ENCODE measurements around the gene POU2F1. TPM values are rescaled to one million over a fixed set of nuclear protein-coding genes. Genes with fewer than 3 reads are reported as not detected.

POU2F1 gene
- total RNA-seq, 1 experiment from 2014 or later = 21.5 TPM

DNA sequence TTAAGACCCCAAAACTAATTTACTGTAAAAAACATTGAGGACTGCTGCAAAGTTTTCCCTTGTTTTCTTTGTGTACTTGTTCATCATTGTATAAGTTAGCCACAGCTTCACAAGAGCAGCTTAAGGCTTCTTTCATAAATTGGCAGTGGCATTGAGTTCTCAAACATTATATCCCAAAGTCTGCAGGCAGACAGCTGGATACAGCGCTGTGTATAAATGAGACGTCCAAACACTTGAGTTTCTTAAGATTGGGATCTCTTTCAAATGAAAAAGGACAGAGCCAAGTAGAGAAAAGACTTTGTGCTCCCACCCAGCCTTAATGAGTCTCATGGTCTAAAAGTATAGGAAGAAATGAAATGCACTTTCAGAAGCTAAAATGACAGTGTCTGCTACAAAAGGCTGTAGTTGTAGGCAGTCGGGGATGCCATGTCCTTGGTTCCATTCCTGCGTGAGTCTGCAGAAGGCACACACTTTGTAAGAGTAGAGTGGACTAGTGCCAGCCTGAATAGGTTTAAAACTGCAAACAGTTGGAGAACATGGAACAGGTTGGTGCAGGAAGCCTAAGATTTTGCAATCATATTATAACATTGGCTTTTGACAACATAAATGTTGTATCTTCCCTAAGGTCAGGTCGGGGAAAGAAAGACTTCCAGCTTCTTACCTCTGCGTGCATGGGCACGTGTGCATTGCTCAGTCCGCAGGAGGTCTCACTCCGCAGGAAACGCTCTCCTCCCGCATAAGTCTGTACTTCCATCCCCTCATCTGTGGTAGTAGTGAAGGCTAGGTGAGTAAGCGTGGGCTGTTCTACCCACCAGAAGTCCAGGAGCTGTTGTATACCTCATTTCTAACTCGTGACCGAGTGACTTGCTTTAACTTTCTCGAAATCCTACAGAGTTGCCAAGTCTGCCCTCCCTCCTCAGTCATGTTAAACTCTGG, 203.3 kb downstream of the POU2F1 start:
- DNase-seq = no peak

DNA sequence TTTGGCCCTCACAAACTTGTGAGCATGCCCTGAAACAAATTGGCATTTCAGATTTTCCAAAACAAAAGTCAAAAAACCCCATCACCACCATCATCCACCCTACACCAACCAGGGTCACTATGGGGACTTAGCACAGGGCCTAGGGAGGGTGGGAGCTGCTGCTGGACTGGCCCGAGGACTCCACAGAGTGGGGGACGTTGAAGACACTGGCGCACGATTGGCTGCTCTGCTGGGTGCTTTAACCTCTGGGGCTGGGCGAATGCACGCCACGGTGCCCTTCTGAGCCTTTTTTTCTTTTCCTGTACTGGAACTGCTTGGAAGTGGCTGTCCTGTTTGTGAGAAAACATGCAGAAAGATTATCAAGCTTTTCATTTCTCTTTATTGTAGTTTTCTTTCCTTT, 204.8 kb downstream of the POU2F1 start:
- no peak for DNase-seq
- H3K4me3 ChIP-seq (ENCODE audit: insufficient read depth, low read depth, low read length) = no peak overlapping the region
- H3K27me3 ChIP-seq (ENCODE audit: control insufficient read depth, insufficient read depth, low read length) = no peaks in the 10 kb centered on the region
- H3K36me3 ChIP-seq (replicated peaks; ENCODE audit: control insufficient read depth, insufficient read depth, low read length) = no peaks in the 10 kb centered on the region; the same call in 1 of the 2 replicates

More for the DNA sequence above, 203.3 kb downstream of the POU2F1 start:
- Histone ChIP-seq H3K4me3 (ENCODE audit: insufficient read depth, low read depth, low read length) (no peak overlapping the region), H3K27me3 (ENCODE audit: control insufficient read depth, insufficient read depth, low read length) (no peaks in the 10 kb centered on the region), H3K36me3 (replicated peaks; ENCODE audit: control insufficient read depth, insufficient read depth, low read length) (no peaks in the 10 kb centered on the region; the same call in 1 of the 2 replicates)

DNA sequence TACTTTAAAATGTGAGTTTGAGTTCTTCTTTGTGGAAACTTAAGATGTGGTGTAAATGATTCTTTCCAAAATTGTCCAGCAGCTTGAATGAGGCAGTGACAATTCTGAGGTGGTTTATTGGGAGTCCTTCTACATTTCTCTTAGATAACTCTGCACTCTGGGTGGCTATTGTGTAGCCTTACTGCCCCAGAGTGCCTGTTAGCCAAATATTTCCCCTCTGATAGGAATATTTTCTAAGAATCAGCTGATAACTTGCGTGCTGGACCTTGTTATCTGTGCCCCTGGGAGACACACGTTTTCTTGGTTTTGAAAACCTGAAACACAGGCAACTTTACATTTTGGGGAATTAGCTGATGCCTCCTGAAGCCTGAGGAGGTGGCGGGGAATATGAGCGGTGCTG, 206.0 kb downstream of the POU2F1 start:
- H3K36me3 ChIP-seq (replicated peaks; ENCODE audit: control insufficient read depth, insufficient read depth, low read length) = no peaks in the 10 kb centered on the region; the same call in 1 of the 2 replicates
- DNase-seq = no peak
- H3K4me3 ChIP-seq (ENCODE audit: insufficient read depth, low read depth, low read length) = no peak overlapping the region
- no peaks in the 10 kb centered on the region; the same call in 1 of the 2 replicates for H3K27me3 ChIP-seq (ENCODE audit: control insufficient read depth, insufficient read depth, low read length)

DNA sequence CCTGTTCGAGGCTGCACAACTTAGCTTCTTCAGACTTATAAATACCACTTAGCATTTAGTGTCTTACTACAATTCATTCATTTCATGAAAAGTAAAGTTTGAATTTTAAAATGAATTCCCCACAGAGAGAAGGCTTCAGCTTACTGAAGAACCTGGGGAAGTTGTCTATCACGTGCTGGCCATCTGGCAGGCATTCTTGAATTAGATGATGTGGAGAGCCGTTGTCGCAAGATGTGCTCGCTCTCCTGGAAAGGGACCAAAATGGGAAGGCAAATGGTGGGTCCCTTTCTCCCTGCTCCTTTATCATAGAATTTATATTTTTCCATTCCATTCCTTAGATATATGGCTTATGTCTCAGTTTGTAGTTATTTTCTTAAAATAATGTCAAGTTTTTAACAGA, 207.2 kb downstream of the POU2F1 start:
- DNase-seq = no peak
- Histone ChIP-seq H3K27me3 (ENCODE audit: control insufficient read depth, insufficient read depth, low read length) (no peaks in the 10 kb centered on the region; the same call in 1 of the 2 replicates), H3K4me3 (ENCODE audit: insufficient read depth, low read depth, low read length) (no peak overlapping the region), H3K36me3 (replicated peaks; ENCODE audit: control insufficient read depth, insufficient read depth, low read length) (no peaks in the 10 kb centered on the region; the same call in 1 of the 2 replicates)

DNA sequence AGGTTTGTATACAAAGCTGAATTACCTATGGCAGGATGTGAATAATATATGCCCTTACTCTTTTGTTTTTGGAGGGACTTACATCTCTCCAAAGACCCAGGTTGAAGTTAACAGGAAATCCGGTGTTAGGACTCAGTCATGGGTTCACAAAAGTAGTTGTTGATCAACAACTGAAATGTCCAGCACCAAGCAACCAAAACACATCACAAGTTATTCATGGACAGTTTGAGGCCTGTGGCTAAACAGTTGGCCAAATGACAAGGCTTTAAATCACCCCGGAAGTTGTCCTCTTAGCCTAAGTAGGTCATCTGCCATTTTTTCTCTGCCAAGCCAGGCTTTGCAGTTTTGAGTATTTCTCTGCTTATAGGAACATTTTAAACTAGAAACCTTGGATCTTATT, 207.7 kb downstream of the POU2F1 start:
- H3K36me3 ChIP-seq (replicated peaks; ENCODE audit: control insufficient read depth, insufficient read depth, low read length) = no peaks in the 10 kb centered on the region; the same call in 1 of the 2 replicates
- H3K27me3 ChIP-seq (ENCODE audit: control insufficient read depth, insufficient read depth, low read length) = no peaks in the 10 kb centered on the region; the same call in 1 of the 2 replicates
- DNase-seq = no peak
- no peak overlapping the region for H3K4me3 ChIP-seq (ENCODE audit: insufficient read depth, low read depth, low read length)

DNA sequence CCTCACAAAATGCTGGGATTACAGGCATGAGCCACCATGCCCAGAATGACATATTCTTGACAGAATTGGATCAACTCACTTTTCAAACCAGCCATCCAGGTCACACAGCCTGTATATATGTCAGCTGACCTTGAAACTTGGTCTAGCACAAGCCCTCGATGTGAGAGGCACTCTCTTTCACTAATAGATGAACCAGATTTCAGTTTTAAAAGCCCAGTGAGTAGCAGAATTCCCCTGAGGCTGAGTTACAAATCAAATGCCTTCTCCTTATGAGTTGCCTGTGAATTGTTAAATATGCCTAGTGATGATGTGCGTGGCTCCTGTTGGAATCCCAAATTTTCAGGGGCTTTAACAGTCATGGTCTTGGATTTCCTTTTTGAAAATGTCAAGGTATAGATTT, 208.9 kb downstream of the POU2F1 start:
- Histone ChIP-seq H3K27me3 (ENCODE audit: control insufficient read depth, insufficient read depth, low read length) (no peaks in the 10 kb centered on the region; the same call in 1 of the 2 replicates), H3K4me3 (ENCODE audit: insufficient read depth, low read depth, low read length) (no peak overlapping the region), H3K36me3 (replicated peaks; ENCODE audit: control insufficient read depth, insufficient read depth, low read length) (no peaks in the 10 kb centered on the region; the same call in 1 of the 2 replicates)
- no peak for DNase-seq

DNA sequence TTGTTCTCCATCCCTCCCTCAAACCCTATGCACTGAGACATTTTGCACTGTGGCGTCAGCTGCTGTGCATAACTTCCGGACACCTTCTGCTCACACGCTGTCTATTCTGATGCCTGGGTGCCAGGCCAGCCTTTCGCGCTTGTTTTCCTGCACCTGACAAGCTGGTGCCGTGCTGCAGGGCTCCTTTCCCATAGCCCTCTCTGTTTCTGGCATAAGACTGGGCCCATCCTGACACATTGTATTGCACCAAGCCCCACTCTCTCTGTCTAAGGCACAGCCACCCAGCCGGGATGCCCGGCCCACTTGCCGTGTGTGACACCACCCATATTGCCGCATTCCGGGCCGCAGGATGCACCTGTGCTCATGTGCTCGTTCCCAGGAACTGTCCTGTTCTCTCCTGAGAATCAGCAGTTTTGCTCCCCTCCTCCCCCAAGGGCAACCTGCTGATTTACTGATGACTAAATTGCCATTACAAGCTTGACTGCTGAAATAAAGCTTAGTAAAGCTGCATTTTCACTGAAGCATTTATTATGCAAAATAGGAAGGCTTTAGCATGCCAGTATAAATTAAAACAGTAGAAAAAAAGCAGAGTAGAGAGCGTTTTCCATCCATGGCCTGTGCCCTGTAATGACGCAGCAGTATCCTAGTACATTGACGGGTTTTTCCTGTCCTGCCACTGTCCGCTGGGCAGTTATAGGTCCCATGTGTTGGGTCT, 209.6 kb downstream of the POU2F1 start:
- DNase-seq = peak; percentile 75
- H3K27me3 ChIP-seq (ENCODE audit: control insufficient read depth, insufficient read depth, low read length) = no peaks in the 10 kb centered on the region; the same call in 1 of the 2 replicates
- no peak overlapping the region for H3K4me3 ChIP-seq (ENCODE audit: insufficient read depth, low read depth, low read length)
- no peaks in the 10 kb centered on the region; the same call in 1 of the 2 replicates for H3K36me3 ChIP-seq (replicated peaks; ENCODE audit: control insufficient read depth, insufficient read depth, low read length)

DNA sequence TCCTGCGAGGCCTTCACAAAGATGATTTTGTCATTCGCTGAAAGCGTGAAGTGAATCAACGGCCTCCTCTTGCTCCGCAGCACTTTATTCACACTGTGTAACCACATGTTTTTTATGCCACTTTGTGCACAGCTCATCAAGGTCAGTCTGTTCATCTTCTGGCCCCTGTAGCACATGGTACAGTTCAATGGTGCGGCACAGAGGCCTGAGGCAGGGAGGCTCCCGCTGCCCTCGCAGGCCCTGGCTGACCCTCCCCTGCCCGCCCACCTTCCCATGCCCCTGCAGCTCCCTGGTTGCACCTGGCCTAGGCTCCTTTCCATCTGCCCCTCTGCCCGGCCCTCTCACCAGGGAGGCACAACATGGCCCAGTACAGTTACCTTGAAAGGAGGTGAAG, 210.2 kb downstream of the POU2F1 start:
- no peak overlapping the region for H3K4me3 ChIP-seq (ENCODE audit: insufficient read depth, low read depth, low read length)
- H3K36me3 ChIP-seq (replicated peaks; ENCODE audit: control insufficient read depth, insufficient read depth, low read length) = no peaks in the 10 kb centered on the region
- peak; percentile 60 for DNase-seq
- no peaks in the 10 kb centered on the region; the same call in 1 of the 2 replicates for H3K27me3 ChIP-seq (ENCODE audit: control insufficient read depth, insufficient read depth, low read length)

DNA sequence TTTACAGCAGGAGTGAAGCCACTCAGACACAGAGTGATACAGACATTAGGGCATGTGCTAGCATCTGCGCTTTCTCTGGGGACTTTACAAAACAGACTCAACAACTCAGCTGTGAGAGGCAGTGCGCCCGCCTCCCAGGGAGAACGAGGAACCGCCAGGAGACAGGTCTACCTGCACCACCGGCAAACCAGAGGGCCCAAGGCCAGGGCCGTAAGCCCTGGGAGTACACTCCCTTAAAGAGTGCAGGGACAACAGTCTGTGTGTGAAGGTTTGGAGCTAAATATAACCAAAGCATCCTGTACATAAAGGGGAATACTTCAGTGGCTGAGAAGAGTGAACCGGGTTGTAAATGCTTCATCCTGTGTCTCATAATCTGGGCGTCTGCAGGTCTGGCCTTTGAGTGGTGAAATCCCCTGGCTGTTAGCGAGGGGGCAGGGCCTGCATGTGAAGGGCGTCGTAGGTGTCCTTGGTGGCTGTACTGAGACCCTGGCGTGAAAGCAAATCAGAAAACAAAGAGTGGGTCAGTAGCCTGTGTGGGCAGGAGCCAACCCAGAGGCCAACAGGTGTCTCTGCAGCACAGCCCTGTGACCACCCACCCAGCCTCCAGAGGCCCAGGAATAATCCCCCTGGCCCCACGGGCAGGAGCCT, 210.7 kb downstream of the POU2F1 start:
- Histone ChIP-seq H3K4me3 (ENCODE audit: insufficient read depth, low read depth, low read length) (no peak overlapping the region), H3K36me3 (replicated peaks; ENCODE audit: control insufficient read depth, insufficient read depth, low read length) (no peaks in the 10 kb centered on the region), H3K27me3 (ENCODE audit: control insufficient read depth, insufficient read depth, low read length) (no peaks in the 10 kb centered on the region; the same call in 1 of the 2 replicates)
- peak; percentile 62 for DNase-seq

DNA sequence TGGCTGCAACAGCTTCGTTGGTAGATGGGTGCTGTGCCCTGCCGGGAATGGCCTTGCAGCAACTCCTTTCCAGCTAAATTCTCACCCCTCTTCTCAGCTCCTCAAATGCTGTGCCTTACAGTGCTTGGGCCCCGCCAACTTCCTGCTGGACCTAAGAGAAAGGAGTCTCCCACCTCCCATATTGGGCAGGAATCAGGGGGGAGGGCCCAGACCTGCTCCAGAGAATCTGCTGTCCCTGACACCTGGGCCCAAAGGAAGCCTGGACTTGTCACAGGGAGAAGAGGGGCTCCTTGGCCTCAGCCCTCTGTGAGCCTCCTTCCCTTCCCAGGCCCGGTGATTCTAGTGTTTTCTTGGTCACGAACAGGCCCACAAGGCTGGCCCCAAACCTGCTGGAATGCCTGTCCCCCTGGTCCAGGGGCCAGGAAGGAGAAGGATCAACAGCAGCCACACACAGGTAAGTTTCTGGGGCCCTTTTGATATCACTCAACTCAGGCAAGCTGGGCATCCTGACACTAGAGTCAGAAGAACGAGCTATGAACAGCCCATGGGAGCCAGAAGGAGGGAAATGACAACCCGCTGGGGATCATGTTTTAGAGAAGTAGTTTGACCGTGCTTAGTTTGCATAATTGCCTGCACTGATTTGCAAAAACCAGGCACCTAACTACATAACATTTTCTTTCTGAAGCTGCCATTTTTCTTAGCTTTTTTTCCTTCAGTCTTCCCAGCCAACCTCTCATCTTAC, 211.4 kb downstream of the POU2F1 start:
- DNase-seq = no peak
- Histone ChIP-seq H3K36me3 (replicated peaks; ENCODE audit: control insufficient read depth, insufficient read depth, low read length) (no peaks in the 10 kb centered on the region), H3K4me3 (ENCODE audit: insufficient read depth, low read depth, low read length) (no peak overlapping the region), H3K27me3 (ENCODE audit: control insufficient read depth, insufficient read depth, low read length) (no peaks in the 10 kb centered on the region; the same call in 1 of the 2 replicates)

DNA sequence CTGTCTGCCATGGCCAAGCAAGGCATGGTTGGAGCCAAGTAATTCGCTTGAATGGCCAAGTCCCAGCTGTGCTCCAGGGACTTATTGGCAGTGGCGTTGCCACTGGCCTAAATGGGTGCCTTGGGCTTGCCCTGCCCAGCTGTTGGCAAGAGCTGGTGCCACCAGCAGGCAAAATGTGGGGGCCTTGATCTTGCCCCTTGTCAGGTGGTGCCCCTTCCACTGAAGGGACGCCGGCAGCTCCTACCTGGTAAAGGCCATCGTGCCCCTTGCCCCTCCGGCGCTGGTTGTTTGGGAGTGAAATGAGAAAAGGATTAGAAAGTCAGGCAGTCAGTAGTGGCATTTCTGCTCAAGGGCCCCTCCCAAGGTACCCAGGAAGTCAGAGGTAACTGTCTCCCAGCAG, 212.1 kb downstream of the POU2F1 start:
- no peak for DNase-seq
- Histone ChIP-seq H3K27me3 (ENCODE audit: control insufficient read depth, insufficient read depth, low read length) (peaks cover 3% of the 10 kb centered on the region), H3K4me3 (ENCODE audit: insufficient read depth, low read depth, low read length) (no peak overlapping the region), H3K36me3 (replicated peaks; ENCODE audit: control insufficient read depth, insufficient read depth, low read length) (no peaks in the 10 kb centered on the region)

DNA sequence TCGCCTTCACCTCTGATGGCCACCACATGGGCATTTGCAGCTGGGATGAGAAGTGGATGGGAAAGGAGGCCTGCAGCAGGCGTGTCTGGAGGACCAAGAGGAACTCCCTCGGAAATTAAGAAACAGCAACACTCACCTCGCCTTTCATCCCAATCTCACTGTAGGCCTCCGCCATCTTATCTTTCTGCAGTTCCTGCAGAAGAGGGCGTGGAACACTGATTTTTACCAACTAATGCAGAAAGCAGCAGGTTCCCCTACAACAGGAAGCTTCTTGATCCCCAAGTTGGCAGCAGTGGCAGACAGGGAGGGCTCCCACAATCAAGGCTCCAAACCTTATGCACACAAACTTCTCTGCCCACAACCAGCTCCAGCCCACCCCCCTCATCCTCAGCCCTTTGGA, 213.2 kb downstream of the POU2F1 start:
- Histone ChIP-seq H3K27me3 (ENCODE audit: control insufficient read depth, insufficient read depth, low read length) (peaks cover 13% of the 10 kb centered on the region), H3K4me3 (ENCODE audit: insufficient read depth, low read depth, low read length) (no peak overlapping the region), H3K36me3 (replicated peaks; ENCODE audit: control insufficient read depth, insufficient read depth, low read length) (no peaks in the 10 kb centered on the region)
- DNase-seq = no peak

DNA sequence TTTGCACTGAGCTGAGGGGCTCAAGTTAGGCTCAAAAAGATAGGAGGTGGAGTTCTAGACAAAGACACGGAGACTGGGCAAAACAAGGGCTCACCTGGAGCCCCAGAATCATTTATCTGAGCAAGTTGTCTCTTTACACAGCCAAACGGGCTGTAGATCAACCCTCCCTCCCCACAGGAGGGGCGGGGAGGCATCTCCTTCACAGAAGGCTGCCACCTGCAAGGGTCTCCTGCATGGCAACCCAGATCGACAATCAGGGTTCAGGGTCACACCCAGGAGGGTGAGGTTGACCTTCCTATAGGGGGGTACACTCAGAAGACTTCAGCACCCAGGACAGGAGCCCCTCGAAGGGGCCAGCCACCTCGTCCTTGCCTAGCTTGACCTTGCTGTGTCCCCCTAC, 213.6 kb downstream of the POU2F1 start:
- peaks cover 18% of the 10 kb centered on the region for H3K27me3 ChIP-seq (ENCODE audit: control insufficient read depth, insufficient read depth, low read length)
- no peaks in the 10 kb centered on the region for H3K36me3 ChIP-seq (replicated peaks; ENCODE audit: control insufficient read depth, insufficient read depth, low read length)
- H3K4me3 ChIP-seq (ENCODE audit: insufficient read depth, low read depth, low read length) = no peak overlapping the region
- no peak for DNase-seq

DNA sequence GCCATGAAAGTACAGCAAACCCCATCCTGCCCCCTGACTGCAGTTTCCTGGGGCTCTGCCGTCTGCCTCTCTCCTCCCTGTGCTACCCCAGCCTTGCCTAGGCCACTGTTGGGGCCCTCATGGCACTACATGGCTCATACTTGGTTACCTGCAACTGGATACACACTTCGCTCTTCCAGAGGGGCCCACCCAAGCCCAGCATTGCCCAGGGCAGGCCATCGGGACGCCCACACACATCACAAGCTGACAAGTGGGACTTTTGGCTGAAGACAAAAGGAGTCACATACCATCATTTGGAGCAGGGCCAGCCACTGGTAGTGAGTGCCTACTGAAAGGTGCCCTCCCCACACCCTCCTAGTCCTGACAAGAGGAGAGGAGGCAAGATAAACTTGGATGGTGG, 214.8 kb downstream of the POU2F1 start:
- no peak for DNase-seq
- Histone ChIP-seq H3K4me3 (ENCODE audit: insufficient read depth, low read depth, low read length) (no peak overlapping the region), H3K36me3 (replicated peaks; ENCODE audit: control insufficient read depth, insufficient read depth, low read length) (no peaks in the 10 kb centered on the region), H3K27me3 (ENCODE audit: control insufficient read depth, insufficient read depth, low read length) (peaks cover 29% of the 10 kb centered on the region)

Data from H7 (cell line).